HAP-1 (cell line): Measurements from ENCODE around the gene ANGPTL2.
A peak's percentile ranks its signal among the peaks of the same experiment; 100 is the strongest.
"Not testable (repeated sequence)": the region's sequence is repeated elsewhere in the genome, so short reads cannot be mapped to it uniquely, and the experiment has no call there.

Experiments used
- DNase-seq, 2 experiments: peaks; one replicate each; pipeline ENCODE4 v3.0.0-alpha.2; 2016 to 2020; ENCODE audit warnings: low spot score in 2 of 2
- H3K27me3 ChIP-seq: fragments of 250-450 bp; sonication (Bioruptor Pico); 2 replicates; pipeline ENCODE4 v1.5.1; 2020; ENCODE audit warnings: low read depth, mild to moderate bottlenecking, moderate library complexity
- H3K36me3 ChIP-seq: fragments of 250-450 bp; sonication (Bioruptor Pico); replicated peaks from 2 replicates; pipeline ENCODE4 v1.5.1; 2020; ENCODE audit warnings: mild to moderate bottlenecking
- H3K4me1 ChIP-seq: fragments of 250-450 bp; sonication (Bioruptor Pico); 2 replicates; pipeline ENCODE4 v1.5.1; 2020; ENCODE audit warnings: mild to moderate bottlenecking
- H3K4me3 ChIP-seq: fragments of 250-450 bp; sonication (Bioruptor Pico); 2 replicates; pipeline ENCODE4 v1.5.1; 2020; ENCODE audit warnings: mild to moderate bottlenecking, moderate library complexity
- H3K9me3 ChIP-seq: fragments of 250-450 bp; sonication (Bioruptor Pico); 2 replicates; pipeline ENCODE4 v1.5.1; 2020; ENCODE audit warnings: mild to moderate bottlenecking, moderate library complexity
- in situ Hi-C: fragments of 300-500 bp; cut with MboI; formaldehyde crosslinking; loops from 3 replicates; pipeline ENCODE4 v1.14.3; 2020; ENCODE audit warnings: low sequenced_read_pairs, inconsistent platforms, mixed read lengths

Gene ANGPTL2

DNA sequence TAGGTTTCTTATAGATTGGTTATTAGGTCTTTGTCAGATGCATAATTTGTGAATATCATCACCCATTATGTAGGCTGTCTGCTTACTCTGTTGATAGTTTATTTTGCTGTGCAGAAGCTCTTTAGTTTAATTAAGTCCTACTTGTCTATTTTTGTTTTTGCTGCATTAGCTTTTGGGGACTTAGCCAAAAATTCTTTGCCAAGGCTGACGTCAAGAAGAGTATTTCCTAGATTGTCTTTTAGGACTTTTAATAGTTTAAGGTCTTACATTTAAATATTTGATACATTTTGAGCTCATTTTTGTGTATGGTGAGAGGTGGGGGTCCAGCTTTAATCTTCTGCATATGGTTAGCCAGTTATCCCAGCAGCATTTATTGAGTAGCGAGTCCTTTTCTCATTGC is 24.8 kb upstream of the ANGPTL2 start:
- no peak for DNase-seq
- in situ Hi-C loops = no loop called here
- Histone ChIP-seq H3K27me3 (no peaks in the 10 kb centered on the region; the same call in 1 of the 2 replicates), H3K9me3 (no peaks in the 10 kb centered on the region), H3K36me3 (no peaks in the 10 kb centered on the region), H3K4me1 (no peaks in the 10 kb centered on the region), H3K4me3 (no peak overlapping the region)

GRCh38 chr9:127146841-127147240 is 24.4 kb upstream of the ANGPTL2 start:
- H3K4me3 ChIP-seq, H3K36me3 ChIP-seq, H3K4me1 ChIP-seq, DNase-seq, in situ Hi-C loops, H3K9me3 ChIP-seq, H3K27me3 ChIP-seq: not testable (repeated sequence)

DNA sequence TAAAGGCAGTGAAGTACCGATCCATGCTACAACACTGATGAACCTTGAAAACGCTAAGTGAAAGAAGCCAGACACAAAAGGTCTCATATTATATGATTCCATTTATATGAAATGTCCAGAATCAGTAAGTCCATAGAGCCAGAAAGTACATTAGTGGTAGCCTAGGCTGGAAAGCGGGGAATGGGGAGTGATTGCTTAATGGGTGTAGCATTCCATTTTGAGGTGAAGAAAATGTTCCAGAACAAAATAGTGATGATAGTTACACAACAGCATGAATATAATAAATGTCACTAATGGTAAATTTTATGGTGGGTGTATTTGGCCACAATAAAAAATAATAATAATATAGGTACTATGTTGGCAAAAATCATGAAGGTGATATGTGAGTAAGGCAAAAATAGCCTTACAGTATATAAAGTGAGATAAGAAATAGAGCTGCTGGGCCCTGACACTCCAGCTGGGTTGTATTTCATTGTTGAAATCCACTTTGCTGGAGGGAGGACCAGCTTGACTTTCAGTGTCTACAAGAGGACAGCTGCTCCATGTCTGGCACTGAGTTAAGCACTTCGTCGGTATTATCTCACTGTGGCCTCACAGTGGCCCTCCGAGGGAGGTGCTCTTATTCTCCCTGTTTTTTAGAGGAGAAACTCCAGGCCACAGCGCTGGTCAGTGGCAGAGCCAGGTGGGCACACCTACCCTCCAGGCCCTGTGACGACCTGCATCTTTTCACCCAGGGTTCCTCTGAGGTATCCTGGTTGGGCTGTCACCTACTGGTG is 22.4 kb upstream of the ANGPTL2 start:
- Histone ChIP-seq H3K36me3 (no peaks in the 10 kb centered on the region), H3K4me3 (no peak overlapping the region), H3K27me3 (no peaks in the 10 kb centered on the region; the same call in 1 of the 2 replicates), H3K4me1 (no peaks in the 10 kb centered on the region), H3K9me3 (no peaks in the 10 kb centered on the region)
- no peak for DNase-seq
- in situ Hi-C loops = no loop called here

DNA sequence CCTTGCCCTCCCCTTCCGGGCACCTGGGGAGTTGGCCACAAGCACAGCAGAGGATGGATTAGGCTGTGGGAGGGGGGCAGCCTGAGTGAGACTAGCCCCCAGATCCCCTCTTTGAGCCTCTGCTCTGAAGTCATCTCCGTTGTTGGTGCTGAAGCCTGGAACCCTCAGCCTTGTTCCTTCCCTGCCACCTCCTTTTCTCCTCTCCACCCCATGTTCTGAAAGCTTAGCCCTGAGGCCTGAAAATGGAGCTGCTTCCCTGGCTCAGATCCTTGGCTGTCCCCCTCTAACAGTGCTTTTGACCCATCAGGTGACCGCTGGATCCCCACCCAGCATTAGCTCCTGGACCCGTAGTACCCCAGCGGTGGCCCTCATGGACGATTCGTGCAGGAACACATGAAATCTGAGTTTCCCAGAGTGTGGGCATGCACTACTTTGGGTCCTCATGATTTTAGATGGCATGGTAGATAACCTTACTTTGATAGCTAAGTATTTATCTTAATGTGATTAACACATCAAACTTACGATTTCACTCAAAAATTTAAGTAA is 21.6 kb upstream of the ANGPTL2 start:
- Histone ChIP-seq H3K27me3 (no peaks in the 10 kb centered on the region; the same call in 1 of the 2 replicates), H3K4me3 (no peak overlapping the region), H3K36me3 (no peaks in the 10 kb centered on the region), H3K4me1 (no peaks in the 10 kb centered on the region), H3K9me3 (no peaks in the 10 kb centered on the region)
- peak in 1 of 2 experiments; percentile 4 for DNase-seq
- in situ Hi-C loops = no loop called here

- no peaks in the 10 kb centered on the region for H3K36me3 ChIP-seq
- H3K9me3 ChIP-seq = no peaks in the 10 kb centered on the region
- H3K27me3 ChIP-seq = no peaks in the 10 kb centered on the region; the same call in 1 of the 2 replicates
- DNase-seq = no peak
- in situ Hi-C loops = no loop called here
- H3K4me3 ChIP-seq = no peak overlapping the region
- no peaks in the 10 kb centered on the region for H3K4me1 ChIP-seq
Measured at GRCh38 chr9:127142931-127143464, 20.6 kb upstream of the ANGPTL2 start.

GRCh38 chr9:127142291-127142690 is 19.9 kb upstream of the ANGPTL2 start:
- Histone ChIP-seq H3K4me3 (no peak overlapping the region), H3K4me1 (no peaks in the 10 kb centered on the region), H3K27me3 (no peaks in the 10 kb centered on the region; the same call in 1 of the 2 replicates), H3K9me3 (no peaks in the 10 kb centered on the region), H3K36me3 (no peaks in the 10 kb centered on the region)
- peak in 1 of 2 experiments; percentile 1 for DNase-seq
- in situ Hi-C loops = no loop called here

DNA sequence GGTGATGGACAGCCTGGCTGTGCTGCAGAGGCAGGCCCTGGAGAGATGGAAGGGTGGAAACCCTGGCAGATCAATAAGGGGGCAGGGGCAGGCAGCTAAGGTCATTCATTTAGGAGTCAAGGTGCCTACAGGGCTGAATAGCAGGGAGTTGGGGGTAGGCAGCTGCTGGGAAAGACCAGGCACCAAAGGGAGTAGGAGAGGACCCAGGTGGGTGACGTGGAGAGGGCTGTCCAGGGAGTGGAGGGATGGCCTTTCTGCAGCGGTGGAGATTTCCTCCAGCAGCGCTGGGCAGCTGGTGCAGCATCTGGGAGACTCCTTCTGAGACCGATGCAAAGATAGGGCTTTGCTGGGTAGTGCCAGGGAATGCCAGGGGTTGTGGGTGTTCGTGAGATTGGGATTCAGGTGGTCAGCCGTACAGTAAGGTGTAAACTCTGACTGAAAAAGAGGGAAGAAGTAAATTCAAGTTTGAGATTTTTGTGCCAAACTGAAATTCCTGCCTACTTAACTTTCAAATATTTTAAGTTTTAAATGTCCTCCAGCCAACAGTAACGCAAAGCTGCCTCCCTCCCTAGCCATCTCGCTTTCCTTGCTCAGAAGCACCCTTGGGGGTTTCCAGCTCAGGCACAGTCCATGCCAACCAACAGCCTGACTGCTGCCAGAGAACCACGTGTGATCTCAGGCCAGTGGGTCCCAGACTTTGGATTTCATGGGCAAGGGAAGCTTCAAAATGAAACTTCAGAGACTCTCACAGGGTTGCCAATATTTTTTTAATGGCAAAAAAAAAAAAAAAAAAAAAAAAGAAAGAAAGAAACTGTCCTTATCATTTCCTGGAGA is 18.6 kb upstream of the ANGPTL2 start:
- H3K4me3 ChIP-seq = no peak overlapping the region
- H3K36me3 ChIP-seq = no peaks in the 10 kb centered on the region
- H3K27me3 ChIP-seq = no peaks in the 10 kb centered on the region; the same call in 1 of the 2 replicates
- H3K9me3 ChIP-seq = no peaks in the 10 kb centered on the region
- in situ Hi-C loops = no loop called here
- no peaks in the 10 kb centered on the region for H3K4me1 ChIP-seq
- DNase-seq = peak in 1 of 2 experiments; percentile 2

- no peak for DNase-seq
- no peaks in the 10 kb centered on the region for H3K36me3 ChIP-seq
Measured at GRCh38 chr9:127140181-127140580, 17.7 kb upstream of the ANGPTL2 start.

DNA sequence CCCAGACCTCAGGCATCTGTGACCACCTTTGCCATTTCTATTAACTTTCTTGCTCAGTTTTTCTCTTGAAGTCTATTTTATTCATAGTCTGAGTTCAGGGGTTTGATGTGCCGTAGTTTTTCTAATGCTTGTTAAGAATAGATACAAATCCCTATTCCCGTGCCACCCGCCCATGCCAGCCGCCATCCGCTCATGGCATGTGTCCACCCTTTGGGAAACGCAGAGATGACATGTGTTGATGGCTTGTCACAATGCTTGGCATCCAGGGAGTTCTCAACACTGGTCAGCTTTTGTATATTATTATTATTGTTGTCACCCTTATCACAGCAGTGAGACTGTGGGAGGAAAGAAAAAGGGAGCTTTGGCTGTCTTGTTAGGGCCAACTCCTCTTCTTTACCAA is 17.3 kb upstream of the ANGPTL2 start:
- in situ Hi-C loops = no loop called here
- Histone ChIP-seq H3K4me3 (no peak overlapping the region), H3K4me1 (no peaks in the 10 kb centered on the region), H3K9me3 (no peaks in the 10 kb centered on the region), H3K27me3 (no peaks in the 10 kb centered on the region; the same call in 1 of the 2 replicates), H3K36me3 (no peaks in the 10 kb centered on the region)
- peak in 1 of 2 experiments; percentile 2 for DNase-seq

More at GRCh38 chr9:127140181-127140580, 17.7 kb upstream of the ANGPTL2 start:
- in situ Hi-C loops = no loop called here
- Histone ChIP-seq H3K9me3 (no peaks in the 10 kb centered on the region), H3K27me3 (no peaks in the 10 kb centered on the region; the same call in 1 of the 2 replicates), H3K4me1 (no peaks in the 10 kb centered on the region), H3K4me3 (no peak overlapping the region)

- Histone ChIP-seq H3K9me3 (no peaks in the 10 kb centered on the region), H3K36me3 (no peaks in the 10 kb centered on the region), H3K4me1 (no peaks in the 10 kb centered on the region), H3K27me3 (no peaks in the 10 kb centered on the region; the same call in 1 of the 2 replicates), H3K4me3 (no peak overlapping the region)
- in situ Hi-C loops = no loop called here
- DNase-seq = peak in 1 of 2 experiments; percentile 4
Measured at GRCh38 chr9:127139071-127139731, 16.8 kb upstream of the ANGPTL2 start.

DNA sequence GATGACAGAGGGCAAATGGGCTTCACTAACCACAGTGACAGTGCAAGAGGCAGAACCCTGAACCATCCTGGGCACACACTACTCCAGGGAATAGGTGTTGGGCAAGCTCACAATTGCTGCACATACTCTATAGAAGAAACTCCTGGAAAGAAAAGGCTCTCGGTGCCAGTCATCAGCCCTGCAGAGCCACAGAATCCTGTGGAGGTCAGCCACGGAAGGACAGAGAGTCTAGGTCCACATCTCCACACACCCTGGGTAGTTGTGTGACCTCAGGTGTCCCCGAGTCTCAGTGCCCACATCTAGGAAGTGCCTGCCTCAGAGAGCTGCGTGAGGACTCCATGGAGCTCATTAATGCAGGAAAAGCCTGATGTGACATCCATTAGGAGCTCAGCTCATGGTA is 16.0 kb upstream of the ANGPTL2 start:
- DNase-seq = peak in 1 of 2 experiments; percentile 1
- Histone ChIP-seq H3K4me3 (no peak overlapping the region), H3K27me3 (no peaks in the 10 kb centered on the region), H3K4me1 (no peaks in the 10 kb centered on the region), H3K36me3 (no peaks in the 10 kb centered on the region), H3K9me3 (no peaks in the 10 kb centered on the region)
- in situ Hi-C loops = no loop called here

GRCh38 chr9:127137640-127138360 is 15.4 kb upstream of the ANGPTL2 start:
- no peak for DNase-seq
- in situ Hi-C loops = no loop called here

More at GRCh38 chr9:127137640-127138360, 15.4 kb upstream of the ANGPTL2 start:
- H3K4me1 ChIP-seq = no peaks in the 10 kb centered on the region
- H3K4me3 ChIP-seq = no peak overlapping the region
- H3K9me3 ChIP-seq = no peaks in the 10 kb centered on the region
- no peaks in the 10 kb centered on the region for H3K27me3 ChIP-seq
- no peaks in the 10 kb centered on the region for H3K36me3 ChIP-seq
